ENCODE data around the gene TADA1.

GRCh38 chr1:166915941-166916340, 39.9 kb upstream of the TADA1 start:
- TF ChIP-seq CTCF (IDR thresholded peaks at IDR 0.05), result no peak
- TF ChIP-seq EP300 (IDR thresholded peaks at IDR 0.05), result no peak
- no peak for TF ChIP-seq POLR2A (IDR thresholded peaks at IDR 0.05)
